H9 (cell line): Measurements from ENCODE around the gene KLC1. TPM values are rescaled to one million over a fixed set of nuclear protein-coding genes. Genes with fewer than 3 reads are reported as not detected.
A peak's percentile ranks its signal among the peaks of the same experiment; 100 is the strongest.

ENCODE experiments used
- DNase-seq: peaks from one replicate; pipeline ENCODE4 v3.0.0-alpha.2; 2017
- H2AFZ ChIP-seq: one replicate; pipeline ENCODE4 v1.6.1; 2013; ENCODE audit warnings: mild to moderate bottlenecking, low read length, control low read depth, moderate library complexity
- H2AK5ac ChIP-seq: 2 replicates; pipeline ENCODE4 v1.6.1; 2013; ENCODE audit warnings: low read length, control low read depth, mixed read lengths; ENCODE audit not compliant: insufficient read length
- H2BK120ac ChIP-seq: one replicate; pipeline ENCODE4 v1.6.1; 2013; ENCODE audit warnings: low read depth, mild to moderate bottlenecking, low read length, control low read depth, inconsistent platforms; ENCODE audit not compliant: poor library complexity, severe bottlenecking
- H2BK12ac ChIP-seq: 2 replicates; pipeline ENCODE4 v1.6.1; 2013; ENCODE audit warnings: low read length, control low read depth, mixed read lengths, low read depth; ENCODE audit not compliant: insufficient read length
- H2BK15ac ChIP-seq: 2 replicates; pipeline ENCODE4 v1.6.1; 2013; ENCODE audit warnings: low read depth, low read length, control low read depth
- H2BK20ac ChIP-seq: one replicate; pipeline ENCODE4 v1.6.1; 2013; ENCODE audit warnings: low read depth, mild to moderate bottlenecking, low read length, control low read depth, inconsistent platforms; ENCODE audit not compliant: poor library complexity, severe bottlenecking
- H2BK5ac ChIP-seq: 2 replicates; pipeline ENCODE4 v1.6.1; 2013; ENCODE audit warnings: low read length, control low read depth, mixed read lengths; ENCODE audit not compliant: insufficient read length
- H3K14ac ChIP-seq: 2 replicates; pipeline ENCODE4 v1.6.1; 2013; ENCODE audit warnings: low read length, control low read depth; ENCODE audit not compliant: insufficient read depth
- H3K18ac ChIP-seq: 2 replicates; pipeline ENCODE4 v1.6.1; 2013; ENCODE audit warnings: low read depth, mild to moderate bottlenecking, mixed read lengths, low read length, control low read depth; ENCODE audit not compliant: insufficient read length
- H3K23ac ChIP-seq: 2 replicates; pipeline ENCODE4 v1.6.1; 2013; ENCODE audit warnings: low read length, control low read depth, mixed read lengths, low read depth; ENCODE audit not compliant: insufficient read length
- H3K23me2 ChIP-seq: 2 replicates; pipeline ENCODE4 v1.6.1; 2013; ENCODE audit warnings: low read depth, mild to moderate bottlenecking, mixed read lengths, low read length, control low read depth; ENCODE audit not compliant: insufficient read length, poor library complexity, severe bottlenecking
- H3K27ac ChIP-seq: 2 replicates; pipeline ENCODE4 v1.5.1; 2013; ENCODE audit warnings: low read length, control low read depth, mixed read lengths, low read depth; ENCODE audit not compliant: insufficient read length
- H3K27me3 ChIP-seq: 2 replicates; pipeline ENCODE4 v1.6.1; 2013; ENCODE audit warnings: low read length, control low read depth, inconsistent platforms; ENCODE audit not compliant: insufficient read depth
- H3K4ac ChIP-seq: 2 replicates; pipeline ENCODE4 v1.6.1; 2013; ENCODE audit warnings: low read depth, mild to moderate bottlenecking, control low read depth, inconsistent platforms, low read length, moderate library complexity
- H3K4me1 ChIP-seq: 2 replicates; pipeline ENCODE4 v1.6.1; 2013; ENCODE audit warnings: low read length, control low read depth, inconsistent platforms; ENCODE audit not compliant: insufficient read depth
- H3K4me2 ChIP-seq: 2 replicates; pipeline ENCODE4 v1.6.1; 2013; ENCODE audit warnings: low read length, control low read depth, mixed read lengths; ENCODE audit not compliant: insufficient read length, insufficient read depth
- H3K56ac ChIP-seq: 2 replicates; pipeline ENCODE4 v1.6.1; 2013; ENCODE audit warnings: low read depth, mild to moderate bottlenecking, mixed read lengths, low read length, control low read depth; ENCODE audit not compliant: insufficient read length
- H3K79me1 ChIP-seq: 2 replicates; pipeline ENCODE4 v1.6.1; 2013; ENCODE audit warnings: low read depth, mild to moderate bottlenecking, moderate library complexity, low read length, control low read depth, inconsistent platforms; ENCODE audit not compliant: insufficient read depth, poor library complexity, severe bottlenecking
- H3K79me2 ChIP-seq: 2 replicates; pipeline ENCODE4 v1.6.1; 2013; ENCODE audit warnings: low read length, control low read depth, inconsistent platforms; ENCODE audit not compliant: insufficient read depth
- H3K9ac ChIP-seq: 2 replicates; pipeline ENCODE4 v1.6.1; 2013; ENCODE audit warnings: low read length, control low read depth, mixed read lengths; ENCODE audit not compliant: insufficient read length; ENCODE audit errors: extremely low read depth
- H3K9me3 ChIP-seq: one replicate; pipeline ENCODE4 v1.6.1; 2013; ENCODE audit warnings: low read depth, low read length, inconsistent platforms; ENCODE audit not compliant: control insufficient read depth
- H3T11ph ChIP-seq: one replicate; pipeline ENCODE4 v1.6.1; 2013; ENCODE audit warnings: mild to moderate bottlenecking, low read length, control low read depth, inconsistent platforms
- H4K20me1 ChIP-seq: one replicate; pipeline ENCODE4 v1.6.1; 2013; ENCODE audit not compliant: control insufficient read depth, insufficient read length, insufficient read depth
- H4K5ac ChIP-seq: 2 replicates; pipeline ENCODE4 v1.6.1; 2013; ENCODE audit warnings: low read depth, mild to moderate bottlenecking, mixed read lengths, low read length, control low read depth; ENCODE audit not compliant: insufficient read length
- H4K8ac ChIP-seq: replicated peaks from 2 replicates; pipeline ENCODE4 v1.6.1; 2013; ENCODE audit warnings: low read length, control low read depth, mixed read lengths, low read depth; ENCODE audit not compliant: insufficient read length
- H4K91ac ChIP-seq: 2 replicates; pipeline ENCODE4 v1.6.1; 2013; ENCODE audit warnings: low read depth, mild to moderate bottlenecking, moderate library complexity, mixed read lengths, low read length, control low read depth; ENCODE audit not compliant: insufficient read length
- H3K27ac Mint-ChIP-seq, 3 experiments: 2 replicates in 2 of 3; 3 replicates in 1 of 3; pipeline ENCODE4 v1.8.0; 2020 to 2021; ENCODE audit warnings: mixed read lengths in 3 of 3, mild to moderate bottlenecking in 1 of 3, moderate library complexity in 1 of 3
- H3K27me3 Mint-ChIP-seq: 2 replicates; pipeline ENCODE4 v1.8.0; 2021; ENCODE audit warnings: low read depth, mild to moderate bottlenecking, moderate library complexity, mixed read lengths
- H3K36me3 Mint-ChIP-seq, 3 experiments: 2 replicates in 2 of 3; 3 replicates in 1 of 3; pipeline ENCODE4 v1.8.0; 2020 to 2021; ENCODE audit warnings: low read depth in 3 of 3, mixed read lengths in 3 of 3; ENCODE audit not compliant: insufficient read depth in 1 of 3
- H3K4me1 Mint-ChIP-seq, 2 experiments: 2 replicates each; pipeline ENCODE4 v1.8.0; 2020; ENCODE audit warnings: mixed read lengths in 2 of 2
- H3K4me3 Mint-ChIP-seq, 2 experiments: 2 replicates in 1 of 2; 3 replicates in 1 of 2; pipeline ENCODE4 v1.8.0; 2020 to 2021; ENCODE audit warnings: mild to moderate bottlenecking in 2 of 2, mixed read lengths in 2 of 2, moderate library complexity in 1 of 2
- H3K9me3 Mint-ChIP-seq, 2 experiments: 2 replicates in 1 of 2; 3 replicates in 1 of 2; pipeline ENCODE4 v1.8.0; 2020; ENCODE audit warnings: mild to moderate bottlenecking in 2 of 2, mixed read lengths in 2 of 2, moderate library complexity in 1 of 2
- WGBS: extraction: QIAGEN DNeasy Blood & Tissue Kit; methylation state at CpG from one replicate; pipeline ENCODE4 v1.1.7; 2013; ENCODE audit warnings: missing lambda C conversion rate, low lambda C conversion rate, mixed read lengths; ENCODE audit not compliant: insufficient read length; ENCODE audit errors: extremely low coverage; 5-methylcytosine and 5-hydroxymethylcytosine counted together
- total RNA-seq: library from RNA; stranded (reverse); gene quantifications from 2 replicates; pipeline ENCODE4 v1.2.1, GENCODE V29; 2021
- TF ChIP-seq, protein P1 (sequence below): fragments of 200-600 bp; sonication (generic); conservative IDR thresholded peaks from 3 replicates; pipeline ENCODE4 v1.8.0; 2021; ENCODE audit warnings: antibody characterized with exemption, mild to moderate bottlenecking

The KLC1 gene
- total RNA-seq, 1 experiment from 2014 or later, result 143 TPM

GRCh38 chr14:103628221-103628683 lies 759 bp upstream of the KLC1 start:
- Histone ChIP-seq H3K27me3 (no peaks in the 10 kb centered on the region), H4K5ac (no peak overlapping the region), H2BK5ac (no peak overlapping the region), H3K56ac (no peak overlapping the region), H4K91ac (no peak overlapping the region), H2AFZ (no peak overlapping the region), H3K4me1 (peaks cover 2% of the 10 kb centered on the region; the same call in 1 of the 2 replicates), H3K23ac (no peak overlapping the region), H3K9ac (peak overlapping the region; percentile 48), H3K9me3 (no peaks in the 10 kb centered on the region), H3T11ph (no peak overlapping the region), H2BK120ac (no peak overlapping the region), H2AK5ac (no peak overlapping the region), H3K18ac (peak overlapping the region; percentile 43), H2BK20ac (no peak overlapping the region), H4K8ac (no peak overlapping the region), H3K79me2 (peaks cover 17% of the 10 kb centered on the region; the same call in 1 of the 2 replicates), H2BK15ac (no peak overlapping the region), H3K79me1 (no peaks in the 10 kb centered on the region), H3K14ac (peak overlapping the region; percentile 72; the same call in 1 of the 2 replicates), H3K4ac (no peak overlapping the region; the same call in 1 of the 2 replicates), H3K4me2 (peak overlapping the region; percentile 23), H4K20me1 (no peaks in the 10 kb centered on the region), H2BK12ac (no peak overlapping the region), H3K23me2 (peaks cover 8% of the 10 kb centered on the region), H3K27ac (no peak overlapping the region)
- TF ChIP-seq, protein P1, sequence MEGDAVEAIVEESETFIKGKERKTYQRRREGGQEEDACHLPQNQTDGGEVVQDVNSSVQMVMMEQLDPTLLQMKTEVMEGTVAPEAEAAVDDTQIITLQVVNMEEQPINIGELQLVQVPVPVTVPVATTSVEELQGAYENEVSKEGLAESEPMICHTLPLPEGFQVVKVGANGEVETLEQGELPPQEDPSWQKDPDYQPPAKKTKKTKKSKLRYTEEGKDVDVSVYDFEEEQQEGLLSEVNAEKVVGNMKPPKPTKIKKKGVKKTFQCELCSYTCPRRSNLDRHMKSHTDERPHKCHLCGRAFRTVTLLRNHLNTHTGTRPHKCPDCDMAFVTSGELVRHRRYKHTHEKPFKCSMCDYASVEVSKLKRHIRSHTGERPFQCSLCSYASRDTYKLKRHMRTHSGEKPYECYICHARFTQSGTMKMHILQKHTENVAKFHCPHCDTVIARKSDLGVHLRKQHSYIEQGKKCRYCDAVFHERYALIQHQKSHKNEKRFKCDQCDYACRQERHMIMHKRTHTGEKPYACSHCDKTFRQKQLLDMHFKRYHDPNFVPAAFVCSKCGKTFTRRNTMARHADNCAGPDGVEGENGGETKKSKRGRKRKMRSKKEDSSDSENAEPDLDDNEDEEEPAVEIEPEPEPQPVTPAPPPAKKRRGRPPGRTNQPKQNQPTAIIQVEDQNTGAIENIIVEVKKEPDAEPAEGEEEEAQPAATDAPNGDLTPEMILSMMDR, result no peak
- Mint-ChIP-seq H3K4me3 (peak overlapping the region; percentile 85 to 88), H3K36me3 (peaks cover 4 to 8% (median 7%) of the 10 kb centered on the region in 3 experiments; a peak in 4 of 7 replicates), H3K27ac (peak overlapping the region; percentile 80 to 93 (median 92); a peak in 6 of 7 replicates), H3K27me3 (peaks cover 8% of the 10 kb centered on the region), H3K4me1 (peaks cover 22 to 23% of the 10 kb centered on the region in 2 experiments), H3K9me3 (no peaks in the 10 kb centered on the region)
- no CpG with 5 or more reads among the region's 31 CpGs for WGBS
- DNase-seq, result peak; percentile 76
